Neutrophil (primary cell): ENCODE results near the gene TAF1C.

Experiments used
- H3K27ac ChIP-seq: fragments of 200-600 bp; sonication (generic); 2 replicates; pipeline ENCODE4 v1.5.1; 2016; ENCODE audit warnings: mild to moderate bottlenecking, moderate library complexity
- H3K27me3 ChIP-seq: fragments of 200-600 bp; sonication (generic); 2 replicates; pipeline ENCODE4 v1.6.0; 2016; ENCODE audit warnings: mild to moderate bottlenecking
- H3K36me3 ChIP-seq: fragments of 200-600 bp; sonication (generic); 2 replicates; pipeline ENCODE4 v1.5.1; 2017
- H3K4me1 ChIP-seq, 2 experiments: fragments of 200-600 bp in 1 of 2; sonication (generic) in 1 of 2; 1 replicate in 1 of 2; 2 replicates in 1 of 2; pipeline versions ENCODE4 v1.5.1 to v1.6.1; 2013 to 2016; ENCODE audit warnings: low read depth in 1 of 2, low read length in 1 of 2, mild to moderate bottlenecking in 1 of 2, moderate library complexity in 1 of 2; ENCODE audit not compliant: control insufficient read depth in 1 of 2, insufficient read depth in 1 of 2
- H3K4me3 ChIP-seq, 2 experiments: fragments of 200-600 bp in 1 of 2; sonication (generic) in 1 of 2; 1 replicate in 1 of 2; 2 replicates in 1 of 2; pipeline ENCODE4 v1.5.1; 2013 to 2016; ENCODE audit warnings: low read depth in 1 of 2, low read length in 1 of 2, mild to moderate bottlenecking in 1 of 2, moderate library complexity in 1 of 2
- H3K9me3 ChIP-seq: fragments of 200-600 bp; sonication (generic); 2 replicates; pipeline ENCODE4 v1.5.1; 2016
- TF ChIP-seq, protein P1 (sequence below): fragments of 200-600 bp; sonication (generic); IDR thresholded peaks from 2 replicates; pipeline ENCODE4 v1.5.1; 2016; ENCODE audit warnings: antibody characterized with exemption

Gene TAF1C

DNA sequence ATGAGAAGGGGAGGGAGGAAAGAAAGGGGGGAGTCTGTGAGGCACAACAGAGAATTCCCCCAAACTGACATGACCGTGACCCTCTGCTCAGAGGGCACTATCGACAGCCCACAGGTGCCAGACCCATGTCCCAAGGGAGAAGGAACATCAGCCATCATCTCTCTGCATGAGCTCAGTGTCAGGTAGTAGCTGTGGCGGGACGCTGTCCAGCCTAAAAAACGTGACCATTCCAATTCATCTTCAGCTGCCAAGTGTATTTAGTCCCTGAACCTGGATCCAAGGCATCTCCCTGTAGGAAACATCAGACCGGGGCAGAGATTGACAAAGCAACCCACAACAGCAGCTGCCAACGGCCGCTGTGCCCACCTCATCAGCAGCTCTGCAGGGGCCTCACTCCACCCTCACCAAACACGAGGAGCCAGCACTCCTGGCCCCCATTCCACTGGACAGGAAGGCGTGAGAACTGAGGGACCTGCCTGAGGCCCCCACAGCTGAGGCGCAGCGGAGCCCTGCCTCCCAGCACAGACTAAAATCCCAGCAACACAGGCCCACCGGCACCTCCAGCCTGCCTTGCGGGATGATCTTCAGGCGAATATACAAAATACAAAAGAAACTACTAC, 8.6 kb downstream of the TAF1C start:
- H3K9me3 ChIP-seq = no peaks in the 10 kb centered on the region
- no peak overlapping the region for H3K27ac ChIP-seq
- H3K36me3 ChIP-seq = peaks cover 59% of the 10 kb centered on the region
- TF ChIP-seq, protein P1, sequence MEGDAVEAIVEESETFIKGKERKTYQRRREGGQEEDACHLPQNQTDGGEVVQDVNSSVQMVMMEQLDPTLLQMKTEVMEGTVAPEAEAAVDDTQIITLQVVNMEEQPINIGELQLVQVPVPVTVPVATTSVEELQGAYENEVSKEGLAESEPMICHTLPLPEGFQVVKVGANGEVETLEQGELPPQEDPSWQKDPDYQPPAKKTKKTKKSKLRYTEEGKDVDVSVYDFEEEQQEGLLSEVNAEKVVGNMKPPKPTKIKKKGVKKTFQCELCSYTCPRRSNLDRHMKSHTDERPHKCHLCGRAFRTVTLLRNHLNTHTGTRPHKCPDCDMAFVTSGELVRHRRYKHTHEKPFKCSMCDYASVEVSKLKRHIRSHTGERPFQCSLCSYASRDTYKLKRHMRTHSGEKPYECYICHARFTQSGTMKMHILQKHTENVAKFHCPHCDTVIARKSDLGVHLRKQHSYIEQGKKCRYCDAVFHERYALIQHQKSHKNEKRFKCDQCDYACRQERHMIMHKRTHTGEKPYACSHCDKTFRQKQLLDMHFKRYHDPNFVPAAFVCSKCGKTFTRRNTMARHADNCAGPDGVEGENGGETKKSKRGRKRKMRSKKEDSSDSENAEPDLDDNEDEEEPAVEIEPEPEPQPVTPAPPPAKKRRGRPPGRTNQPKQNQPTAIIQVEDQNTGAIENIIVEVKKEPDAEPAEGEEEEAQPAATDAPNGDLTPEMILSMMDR = no peak
- peaks cover 14 to 24% of the 10 kb centered on the region in 2 experiments for H3K4me1 ChIP-seq
- H3K27me3 ChIP-seq = no peaks in the 10 kb centered on the region
- H3K4me3 ChIP-seq = no peak overlapping the region

DNA sequence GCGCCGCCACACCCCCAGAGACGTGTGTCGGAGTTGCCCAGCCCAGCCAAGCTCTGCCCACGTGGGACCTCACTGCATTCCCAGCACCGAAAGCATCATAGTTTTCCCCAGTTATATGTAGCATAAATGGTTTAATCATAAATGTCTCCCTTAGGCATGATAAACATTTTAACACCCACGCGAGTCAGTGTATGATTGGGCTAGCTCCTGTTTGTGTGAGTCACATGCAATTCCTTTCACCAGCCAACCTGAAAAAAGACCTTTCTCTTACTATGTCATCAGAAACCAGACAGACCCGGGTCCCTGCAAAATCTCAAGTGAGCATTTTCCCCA, 9.2 kb downstream of the TAF1C start:
- Histone ChIP-seq H3K27ac (no peak overlapping the region), H3K27me3 (no peaks in the 10 kb centered on the region), H3K9me3 (no peaks in the 10 kb centered on the region), H3K36me3 (peaks cover 54% of the 10 kb centered on the region), H3K4me3 (no peak overlapping the region), H3K4me1 (peaks cover 14 to 24% of the 10 kb centered on the region in 2 experiments)
- TF ChIP-seq, protein P1 = no peak

DNA sequence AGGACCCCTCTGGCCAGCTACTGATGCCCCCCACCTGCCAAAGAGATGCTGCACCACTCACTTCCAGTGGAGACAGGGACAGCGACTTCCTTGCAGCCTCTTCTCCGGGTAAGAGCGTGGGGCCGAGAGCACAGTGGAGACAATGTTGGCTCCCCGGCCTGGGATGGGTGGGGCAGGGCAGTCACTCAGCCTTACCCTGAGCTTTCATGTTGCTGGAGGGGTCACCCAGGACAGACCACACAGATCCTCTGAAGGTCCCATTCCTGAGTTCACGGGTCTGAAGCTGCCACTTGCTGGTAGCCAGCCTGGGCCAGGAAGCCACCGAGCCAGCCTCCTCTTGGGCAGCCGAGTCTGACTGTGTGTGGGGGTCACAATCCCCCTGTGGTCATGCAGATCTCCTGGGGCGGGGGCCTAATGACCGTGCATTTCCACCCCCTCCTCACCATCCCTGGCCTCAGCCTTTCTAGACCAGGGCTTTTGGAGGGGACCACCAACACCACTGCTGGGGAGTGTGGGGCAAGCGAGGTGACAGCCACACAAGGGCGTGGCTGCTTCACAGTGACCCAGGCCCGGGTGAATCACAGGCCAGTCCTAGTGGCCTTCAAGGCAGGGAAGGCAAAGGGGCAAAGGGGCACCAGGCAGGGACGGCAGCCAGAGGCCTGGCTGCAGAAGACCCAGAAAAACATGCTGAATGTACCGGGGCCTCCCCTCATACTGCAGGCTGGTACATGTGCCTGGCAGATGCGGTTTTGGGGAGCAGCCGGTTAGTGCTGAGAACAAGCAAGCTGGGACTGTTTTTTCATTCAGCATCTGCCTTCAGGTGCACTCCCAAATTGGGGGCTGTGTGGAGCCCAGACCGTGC, 10.4 kb downstream of the TAF1C start:
- peaks cover 14 to 24% of the 10 kb centered on the region in 2 experiments for H3K4me1 ChIP-seq
- H3K36me3 ChIP-seq = peaks cover 41% of the 10 kb centered on the region
- TF ChIP-seq, protein P1 = no peak
- peak overlapping the region; percentile 65 for H3K27ac ChIP-seq
- no peaks in the 10 kb centered on the region for H3K27me3 ChIP-seq
- no peak overlapping the region for H3K4me3 ChIP-seq
- no peaks in the 10 kb centered on the region for H3K9me3 ChIP-seq

DNA sequence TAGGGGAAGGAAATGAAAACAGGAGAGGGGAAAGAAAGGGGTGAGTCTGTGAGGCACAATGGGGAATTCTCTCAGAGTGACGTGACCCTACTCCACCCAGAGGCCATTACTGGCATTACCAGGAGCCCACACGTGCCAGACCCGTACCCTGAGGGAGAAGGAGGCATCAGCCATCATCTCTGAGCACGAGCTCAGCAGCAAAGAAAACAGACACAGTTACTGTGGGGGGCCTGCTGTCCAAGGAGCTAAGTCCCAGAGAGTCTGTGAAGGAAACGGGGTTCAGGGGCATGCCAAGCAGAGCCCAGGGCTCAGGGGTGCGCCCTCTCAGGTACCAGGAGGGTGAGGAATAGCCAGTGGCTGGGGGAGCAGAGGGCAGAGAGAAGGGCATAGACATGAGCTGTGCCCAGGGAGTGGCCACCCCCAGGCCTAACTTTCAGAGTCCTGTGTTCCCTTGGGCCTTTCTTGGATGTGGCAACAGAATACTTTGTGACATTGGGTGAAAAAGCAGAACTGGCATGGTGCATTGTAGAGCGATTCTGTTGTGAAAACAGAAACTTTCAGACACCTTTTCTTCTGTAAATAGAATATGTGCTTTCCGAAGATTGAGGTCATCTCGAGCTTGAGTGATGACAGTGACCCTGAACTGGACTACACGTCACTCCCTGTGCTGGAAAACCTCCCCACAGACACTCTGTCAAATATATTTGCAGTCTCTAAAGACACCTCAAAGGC, 11.3 kb downstream of the TAF1C start:
- peak overlapping the region; percentile 65 for H3K27ac ChIP-seq
- TF ChIP-seq, protein P1 = peak; percentile 78
- no peaks in the 10 kb centered on the region for H3K9me3 ChIP-seq
- H3K27me3 ChIP-seq = no peaks in the 10 kb centered on the region
- H3K4me1 ChIP-seq = peaks cover 14 to 24% of the 10 kb centered on the region in 2 experiments
- no peak overlapping the region for H3K4me3 ChIP-seq
- peaks cover 32% of the 10 kb centered on the region for H3K36me3 ChIP-seq

DNA sequence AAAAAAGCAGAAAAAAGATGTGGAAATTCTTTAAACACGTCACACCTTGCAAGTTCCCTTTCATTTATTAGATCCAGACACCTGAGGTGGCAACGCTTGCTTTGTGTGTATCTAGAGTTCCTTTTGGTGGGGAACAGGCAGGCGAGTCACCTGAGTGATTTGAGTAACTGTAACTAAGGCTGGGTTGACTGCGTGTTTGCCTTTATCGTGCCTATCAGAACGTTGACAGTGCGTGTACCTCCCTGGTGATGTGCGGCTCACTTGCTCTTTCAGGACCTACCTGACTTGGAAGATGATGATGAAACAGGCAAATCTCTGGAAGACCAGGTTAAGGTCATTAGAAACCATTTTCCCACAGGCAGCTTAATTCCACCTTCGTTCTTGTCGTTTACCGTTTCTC, 12.5 kb downstream of the TAF1C start:
- TF ChIP-seq, protein P1 = no peak
- H3K27me3 ChIP-seq = no peaks in the 10 kb centered on the region
- H3K36me3 ChIP-seq = peaks cover 21% of the 10 kb centered on the region
- H3K9me3 ChIP-seq = no peaks in the 10 kb centered on the region
- no peak overlapping the region for H3K4me3 ChIP-seq
- H3K4me1 ChIP-seq = peaks cover 14 to 24% of the 10 kb centered on the region in 2 experiments
- H3K27ac ChIP-seq = no peak overlapping the region
